Liver (tissue), 9 donors: ENCODE data around the gene NTPCR. TPM values are rescaled to one million over a fixed set of nuclear protein-coding genes. Genes with fewer than 3 reads are reported as not detected.

Source experiments
- DNase-seq: peaks from one replicate; pipeline ENCODE4 v3.0.0-alpha.2; 2017; ENCODE audit warnings: low spot score
- H3K27ac ChIP-seq, 2 donors: one replicate each; pipeline ENCODE4 v1.7.0; 2013; ENCODE audit warnings: inconsistent platforms in 2 of 2, low read length in 2 of 2, control low read depth in 1 of 2, low read depth in 1 of 2, mild to moderate bottlenecking in 1 of 2
- H3K27me3 ChIP-seq, 4 donors: one replicate each; pipeline versions ENCODE4 v1.6.1 to v1.7.0; 2013; ENCODE audit warnings: low read length in 3 of 4, inconsistent platforms in 1 of 4, mild to moderate bottlenecking in 1 of 4, moderate library complexity in 1 of 4; ENCODE audit not compliant: control insufficient read depth in 4 of 4, insufficient read depth in 4 of 4
- H3K36me3 ChIP-seq, 4 donors: one replicate each; pipeline versions ENCODE4 v1.6.1 to v1.7.0; 2013; ENCODE audit warnings: low read length in 3 of 4, mild to moderate bottlenecking in 3 of 4, low read depth in 1 of 4, moderate library complexity in 1 of 4; ENCODE audit not compliant: control insufficient read depth in 4 of 4, insufficient read depth in 3 of 4
- H3K4me1 ChIP-seq, 4 donors: one replicate each; pipeline versions ENCODE4 v1.6.1 to v1.7.0; 2013; ENCODE audit warnings: low read length in 3 of 4, mild to moderate bottlenecking in 3 of 4, moderate library complexity in 1 of 4; ENCODE audit not compliant: control insufficient read depth in 4 of 4, insufficient read depth in 4 of 4
- H3K4me3 ChIP-seq, 3 donors: one replicate each; pipeline versions ENCODE4 v1.6.1 to v1.7.0; 2013; ENCODE audit warnings: low read length in 3 of 3, control low read depth in 1 of 3, low read depth in 1 of 3, mild to moderate bottlenecking in 1 of 3
- H3K9ac ChIP-seq, 2 donors: one replicate each; pipeline ENCODE4 v1.7.0; 2013; ENCODE audit warnings: low read length in 2 of 2, mild to moderate bottlenecking in 2 of 2, moderate library complexity in 2 of 2, control low read depth in 1 of 2, low read depth in 1 of 2
- H3K9me3 ChIP-seq, 4 donors: one replicate each; pipeline versions ENCODE4 v1.6.1 to v1.7.0; 2013; ENCODE audit warnings: low read length in 3 of 4; ENCODE audit not compliant: control insufficient read depth in 4 of 4
- ATF3 ChIP-seq: IDR thresholded peaks from 2 replicates; pipeline ENCODE4 v1.6.1; 2016; ENCODE audit warnings: antibody characterized with exemption
- CTCF ChIP-seq: fragments of 150-350 bp; IDR thresholded peaks from 2 replicates; pipeline ENCODE4 v1.5.1; 2017; ENCODE audit warnings: improper control_type of control experiment, low read depth, low read length; ENCODE audit not compliant: missing input control
- EGR1 ChIP-seq, 2 donors: IDR thresholded peaks; 2 replicates each; pipeline ENCODE4 v1.6.1; 2016 to 2018; ENCODE audit warnings: antibody characterized with exemption in 2 of 2, low read depth in 2 of 2
- FOXA1 ChIP-seq: IDR thresholded peaks from 2 replicates; pipeline ENCODE4 v1.6.1; 2016; ENCODE audit warnings: antibody characterized with exemption
- FOXA2 ChIP-seq: IDR thresholded peaks from 2 replicates; pipeline ENCODE4 v1.6.1; 2016; ENCODE audit warnings: antibody characterized with exemption
- GABPA ChIP-seq, 2 donors: IDR thresholded peaks in 1 of 2; conservative IDR thresholded peaks in 1 of 2; 2 replicates each; pipeline ENCODE4 v1.6.1; 2016; ENCODE audit warnings: antibody characterized with exemption in 2 of 2, mild to moderate bottlenecking in 1 of 2, moderate library complexity in 1 of 2
- HNF4A ChIP-seq, 2 donors: conservative IDR thresholded peaks; 2 replicates each; pipeline ENCODE4 v1.6.1; 2016; ENCODE audit warnings: antibody characterized with exemption in 2 of 2, mild to moderate bottlenecking in 2 of 2
- HNF4G ChIP-seq: IDR thresholded peaks from 2 replicates; pipeline ENCODE4 v1.6.1; 2016; ENCODE audit warnings: antibody characterized with exemption
- JUND ChIP-seq, 2 donors: IDR thresholded peaks; 2 replicates each; pipeline ENCODE4 v1.6.1; 2016; ENCODE audit warnings: antibody characterized with exemption in 2 of 2
- MAX ChIP-seq: IDR thresholded peaks from 2 replicates; pipeline ENCODE4 v1.6.1; 2016; ENCODE audit warnings: antibody characterized with exemption
- NR2F2 ChIP-seq: IDR thresholded peaks from 2 replicates; pipeline ENCODE4 v1.6.1; 2016; ENCODE audit warnings: antibody characterized with exemption
- RAD21 ChIP-seq, 2 donors: IDR thresholded peaks; 2 replicates each; pipeline ENCODE4 v1.6.1; 2016; ENCODE audit warnings: antibody characterized with exemption in 2 of 2, mild to moderate bottlenecking in 2 of 2
- REST ChIP-seq: IDR thresholded peaks from 2 replicates; pipeline ENCODE4 v1.6.1; 2016; ENCODE audit warnings: antibody characterized with exemption, mild to moderate bottlenecking
- RXRA ChIP-seq, 2 donors: IDR thresholded peaks; 2 replicates each; pipeline ENCODE4 v1.6.1; 2017 to 2018; ENCODE audit warnings: antibody characterized with exemption in 2 of 2, mild to moderate bottlenecking in 1 of 2
- SP1 ChIP-seq: IDR thresholded peaks from 2 replicates; pipeline ENCODE4 v1.6.1; 2018; ENCODE audit warnings: antibody characterized with exemption, mild to moderate bottlenecking
- TAF1 ChIP-seq: conservative IDR thresholded peaks from 2 replicates; pipeline ENCODE4 v1.6.1; 2016; ENCODE audit warnings: antibody characterized with exemption, mild to moderate bottlenecking
- YY1 ChIP-seq: IDR thresholded peaks from 2 replicates; pipeline ENCODE4 v1.6.1; 2016; ENCODE audit warnings: antibody characterized with exemption, mild to moderate bottlenecking
- ZBTB33 ChIP-seq: IDR thresholded peaks from 2 replicates; pipeline ENCODE4 v1.6.1; 2016; ENCODE audit warnings: antibody characterized with exemption
- WGBS: extraction: QIAGEN DNeasy Blood & Tissue Kit; methylation state at CpG from one replicate; pipeline ENCODE4 v1.1.7; 2013; 5-methylcytosine and 5-hydroxymethylcytosine counted together
- polyA plus RNA-seq, 2 donors: library from polyadenylated mRNA; stranded (reverse) in 1 of 2; unstranded in 1 of 2; fragments of 200-250 nt in 1 of 2; fragments of >200 nt in 1 of 2; fragmentation: Nextera tagmentation in 1 of 2; extraction: Ambion mirVana in 1 of 2; gene quantifications; one replicate each; pipeline versions ENCODE4 v1.2.1 to v1.2.3, GENCODE V29; 2013 to 2015
- total RNA-seq, 2 donors: library from RNA; depleted of rRNA; stranded (reverse); fragments of >200 nt; gene quantifications; one replicate each; pipeline ENCODE4 v1.2.3, GENCODE V29; 2014
- donor health status: healthy.
- donor health status: healthy.
- donor health status: healthy.
- donor health status: healthy.
- donor health status: healthy.

Gene NTPCR
- total and polyA plus RNA-seq, 4 donors = 7.2 to 37.2 (median 19.2) TPM

- Histone ChIP-seq H3K4me1 (no peaks in the 10 kb centered on the region), H3K9ac (no peak overlapping the region), H3K9me3 (no peaks in the 10 kb centered on the region), H3K27me3 (peaks cover 0 to 6% (median 0%) of the 10 kb centered on the region in 4 donors), H3K36me3 (no peaks in the 10 kb centered on the region), H3K27ac (no peak overlapping the region), H3K4me3 (no peak overlapping the region)
- DNase-seq = no peak
- TF ChIP-seq CTCF = no peak
- TF ChIP-seq NR2F2 = no peak
- no peak for TF ChIP-seq RAD21 (IDR thresholded peaks at IDR 0.05)
- TF ChIP-seq FOXA1 = no peak
- no peak for TF ChIP-seq HNF4G
- TF ChIP-seq JUND (IDR thresholded peaks at IDR 0.05) = no peak
- TF ChIP-seq SP1 = no peak
- no peak for TF ChIP-seq GABPA (IDR thresholded peaks at IDR 0.05 in 1 of 2, conservative IDR thresholded peaks at IDR 0.05 in 1 of 2)
- no peak for TF ChIP-seq TAF1
- no peak for TF ChIP-seq ZBTB33
- TF ChIP-seq HNF4A (conservative IDR thresholded peaks at IDR 0.05) = no peak
- TF ChIP-seq RXRA (IDR thresholded peaks at IDR 0.05) = no peak
- TF ChIP-seq YY1 = no peak
- TF ChIP-seq REST = no peak
- TF ChIP-seq ATF3 = no peak
- no peak for TF ChIP-seq FOXA2
- no peak for TF ChIP-seq EGR1 (IDR thresholded peaks at IDR 0.05; ENCODE audit: low read depth in 2 of 2)
- TF ChIP-seq MAX = no peak
- 84% methylated on average over 3 of the region's 3 CpGs for WGBS
Observed at GRCh38 chr1:233031521-233031920, 81.1 kb downstream of the NTPCR start.
